Epithelial cell of esophagus (primary cell): ENCODE measurements around the gene ADRA2B.
"Not testable (repeated sequence)": the region's sequence is repeated elsewhere in the genome, so short reads cannot be mapped to it uniquely, and the experiment has no call there.

Experiments
- DNase-seq: peaks from one replicate; pipeline ENCODE4 v3.0.0; 2010; ENCODE audit warnings: low read depth
- H3K4me3 ChIP-seq: 2 replicates; pipeline ENCODE4 v1.5.1; 2011; ENCODE audit warnings: mild to moderate bottlenecking, low read length, control low read depth
- CTCF ChIP-seq: IDR thresholded peaks from 2 replicates; pipeline ENCODE4 v1.5.1; 2011; ENCODE audit warnings: low read depth, mild to moderate bottlenecking, low read length, control low read depth, inconsistent platforms; ENCODE audit not compliant: insufficient read depth; ENCODE audit errors: missing control alignments

ADRA2B gene

GRCh38 chr2:96116424-96116878, at the start of gene ADRA2B:
Gene ADRA2B, minus strand, starts transcription at chr2:96116571. Its CDS starts 422 bp downstream, at chr2:96116149.
- DNase-seq = peak; percentile 85
- peak within 1 kb of the TSS; percentile 25 for H3K4me3 ChIP-seq
- no peak for TF ChIP-seq CTCF

GRCh38 chr2:96164459-96165184, 48.3 kb upstream of the ADRA2B start:
- no peak for TF ChIP-seq CTCF
- DNase-seq = no peak
- no peak overlapping the region for H3K4me3 ChIP-seq

- TF ChIP-seq CTCF = no peak
- DNase-seq = no peak
- no peak overlapping the region for H3K4me3 ChIP-seq
Observed at GRCh38 chr2:96163768-96164429, 47.5 kb upstream of the ADRA2B start.

GRCh38 chr2:96163415-96163767, 47.0 kb upstream of the ADRA2B start:
- H3K4me3 ChIP-seq = no peak overlapping the region
- TF ChIP-seq CTCF = no peak
- DNase-seq = no peak

GRCh38 chr2:96161898-96162297, 45.5 kb upstream of the ADRA2B start:
- H3K4me3 ChIP-seq = no peak overlapping the region
- no peak for TF ChIP-seq CTCF
- DNase-seq = no peak

GRCh38 chr2:96160366-96160765, 44.0 kb upstream of the ADRA2B start:
- DNase-seq = not testable (repeated sequence)

GRCh38 chr2:96159084-96159830, 42.9 kb upstream of the ADRA2B start:
- no peak for TF ChIP-seq CTCF
- H3K4me3 ChIP-seq = no peak overlapping the region
- no peak for DNase-seq

More at GRCh38 chr2:96160366-96160765, 44.0 kb upstream of the ADRA2B start:
- not testable (repeated sequence) for H3K4me3 ChIP-seq
